Measurements from ENCODE around the gene ZNF384. TPM values are rescaled to one million over a fixed set of nuclear protein-coding genes. Genes with fewer than 3 reads are reported as not detected.

ZNF384 gene
- total RNA-seq, 1 experiment from 2014 or later, result 88.0 TPM

GRCh38 chr12:6722863-6723262, 33.7 kb upstream of the ZNF384 start:
- Mint-ChIP-seq H3K27me3 (ENCODE audit: low read depth) (peaks cover 7% of the 10 kb centered on the region), H3K4me1 (peaks cover 8 to 19% of the 10 kb centered on the region in 2 experiments), H3K36me3 (ENCODE audit: insufficient read depth in 1 of 3, low read depth in 3 of 3) (peaks cover 2 to 15% (median 5%) of the 10 kb centered on the region in 3 experiments; a peak in 5 of 7 replicates), H3K9me3 (peaks cover 0 to 2% of the 10 kb centered on the region in 2 experiments; a peak in 1 of 5 replicates), H3K27ac (no peak overlapping the region), H3K4me3 (peak overlapping the region; percentile 6 to 57; a peak in 3 of 5 replicates)
- WGBS (ENCODE audit: extremely low coverage, insufficient read length, low lambda C conversion rate), result no CpG with 5 or more reads among the region's 3 CpGs
- H2BK12ac ChIP-seq (ENCODE audit: insufficient read length, low read depth, low read length), result no peak overlapping the region
- peak overlapping the region; percentile 97 for H3K4me2 ChIP-seq (ENCODE audit: insufficient read depth, insufficient read length, low read length)
- H3K56ac ChIP-seq (ENCODE audit: insufficient read length, low read depth, low read length), result no peak overlapping the region
- H2AFZ ChIP-seq (ENCODE audit: low read length), result no peak overlapping the region
- no peak overlapping the region for H4K5ac ChIP-seq (ENCODE audit: insufficient read length, low read depth, low read length)
- H3K18ac ChIP-seq (ENCODE audit: insufficient read length, low read depth, low read length), result no peak overlapping the region
- H2BK5ac ChIP-seq (ENCODE audit: insufficient read length, low read length), result no peak overlapping the region
- H4K91ac ChIP-seq (ENCODE audit: insufficient read length, low read depth, low read length), result no peak overlapping the region
- H3K27ac ChIP-seq (ENCODE audit: insufficient read length, low read depth, low read length), result no peak overlapping the region
- H3K23me2 ChIP-seq (ENCODE audit: insufficient read length, low read depth, low read length, poor library complexity, severe bottlenecking), result peaks cover 9% of the 10 kb centered on the region
- H2BK120ac ChIP-seq (ENCODE audit: low read depth, low read length, poor library complexity, severe bottlenecking), result no peak overlapping the region
- H3K27me3 ChIP-seq (ENCODE audit: insufficient read depth, low read length), result no peaks in the 10 kb centered on the region
- H3K23ac ChIP-seq (ENCODE audit: insufficient read length, low read depth, low read length), result no peak overlapping the region
- H2BK20ac ChIP-seq (ENCODE audit: low read depth, low read length, poor library complexity, severe bottlenecking), result no peak overlapping the region
- H2AK5ac ChIP-seq (ENCODE audit: insufficient read length, low read length), result no peak overlapping the region
- H2BK15ac ChIP-seq (ENCODE audit: low read depth, low read length), result no peak overlapping the region
- no peak overlapping the region for H3K4ac ChIP-seq (ENCODE audit: low read depth, low read length)
- H4K20me1 ChIP-seq (ENCODE audit: control insufficient read depth, insufficient read depth, insufficient read length), result no peaks in the 10 kb centered on the region
- no peak overlapping the region for H3K14ac ChIP-seq (ENCODE audit: insufficient read depth, low read length)
- TF ChIP-seq CTCF (conservative IDR thresholded peaks at IDR 0.05), result no peak
- H3K9ac ChIP-seq (ENCODE audit: extremely low read depth, insufficient read length, low read length), result no peak overlapping the region
- no peaks in the 10 kb centered on the region; the same call in 1 of the 2 replicates for H3K4me1 ChIP-seq (ENCODE audit: insufficient read depth, low read length)
- H3K9me3 ChIP-seq (ENCODE audit: control insufficient read depth, low read depth, low read length), result no peaks in the 10 kb centered on the region
- no peak overlapping the region for H3T11ph ChIP-seq (ENCODE audit: low read length)
- H3K79me1 ChIP-seq (ENCODE audit: insufficient read depth, low read depth, low read length, poor library complexity, severe bottlenecking), result no peaks in the 10 kb centered on the region
- DNase-seq, result no peak
- H4K8ac ChIP-seq (replicated peaks; ENCODE audit: insufficient read length, low read depth, low read length), result no peak overlapping the region
- H3K79me2 ChIP-seq (ENCODE audit: insufficient read depth, low read length), result no peaks in the 10 kb centered on the region

All from H9 (cell line).